Measurements from ENCODE around the gene NOS1.
A peak's percentile ranks its signal among the peaks of the same experiment; 100 is the strongest.
"Not testable (repeated sequence)": the region's sequence is repeated elsewhere in the genome, so short reads cannot be mapped to it uniquely, and the experiment has no call there.

Gene NOS1

DNA sequence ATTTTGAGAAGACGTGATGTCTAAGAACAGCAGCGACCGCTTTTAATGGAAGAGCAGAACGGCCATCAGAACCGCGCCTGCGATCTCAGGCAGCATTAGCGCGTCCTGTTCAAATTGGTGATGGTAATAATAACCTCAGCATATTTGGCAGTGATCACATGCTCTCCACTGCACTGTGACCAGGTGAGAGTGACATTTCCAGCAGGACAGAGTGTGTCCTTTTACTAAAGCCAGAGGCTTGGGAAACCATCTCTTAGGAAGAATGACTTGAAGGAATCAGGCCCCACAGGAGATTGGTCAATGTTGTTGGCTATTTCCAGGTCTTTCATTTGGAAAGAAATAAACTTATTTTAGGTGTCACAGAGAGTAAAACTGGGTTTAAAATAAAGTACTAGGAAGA lies 119.7 kb downstream of the NOS1 start:
- DNase-seq: no peak

DNA sequence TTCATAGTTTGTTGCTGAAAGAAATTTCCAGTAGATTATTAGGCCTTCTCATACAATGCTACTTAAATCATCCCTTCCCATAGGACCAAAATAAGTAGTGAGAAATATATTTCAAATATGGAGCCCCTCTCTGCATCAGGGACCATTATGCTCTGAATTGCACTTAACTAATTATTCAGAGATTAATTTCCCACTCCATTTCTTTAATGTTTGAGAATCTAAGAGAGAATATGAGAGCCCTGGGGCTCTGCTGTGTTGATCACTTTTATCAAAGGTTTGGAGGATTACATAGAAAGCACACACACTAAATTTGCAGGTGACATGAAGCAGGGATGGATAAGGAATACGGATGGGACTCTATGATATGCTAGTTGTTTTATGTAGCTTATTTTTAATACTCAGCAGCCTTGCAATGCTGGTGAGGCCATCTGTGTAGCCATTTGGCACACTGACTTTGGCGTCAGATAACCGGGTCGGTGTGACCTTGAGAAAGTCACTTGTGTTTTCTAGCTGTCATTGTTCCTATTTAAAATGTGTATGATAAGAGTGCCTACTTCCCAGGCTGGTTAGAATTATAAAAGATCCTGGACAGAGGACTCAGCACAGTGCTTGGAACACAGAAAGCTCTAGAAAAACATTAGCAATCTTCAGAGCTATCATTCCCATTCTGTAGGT lies 121.2 kb downstream of the NOS1 start:
- no peak for DNase-seq

DNA sequence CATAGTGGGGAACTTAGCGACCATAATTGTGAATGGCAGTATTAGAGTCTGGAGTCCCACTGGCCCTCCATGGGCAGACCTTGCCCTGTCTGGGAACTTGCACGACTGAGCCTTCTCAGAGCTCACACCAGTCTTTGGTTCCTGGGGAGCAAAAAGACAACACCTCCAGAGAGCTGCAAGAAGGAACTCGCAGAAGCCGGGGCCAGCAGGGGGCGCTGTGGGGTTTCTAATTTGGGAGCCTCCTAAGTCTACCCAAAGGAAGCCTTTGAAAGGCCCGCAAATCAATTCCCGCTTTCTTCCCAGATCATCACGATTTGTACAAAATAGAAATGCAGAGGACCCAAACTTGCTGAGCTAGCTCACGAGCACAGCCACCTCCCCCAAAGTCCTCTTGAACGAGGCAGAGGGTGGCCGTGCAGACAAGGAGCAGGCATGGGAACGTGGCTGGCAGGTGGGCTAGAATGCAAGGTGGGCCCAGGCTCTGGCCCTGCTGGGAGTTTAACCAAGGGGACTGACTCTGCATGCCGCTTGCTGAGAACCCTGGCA lies 124.9 kb downstream of the NOS1 start:
- peak; percentile 69 for DNase-seq

DNA sequence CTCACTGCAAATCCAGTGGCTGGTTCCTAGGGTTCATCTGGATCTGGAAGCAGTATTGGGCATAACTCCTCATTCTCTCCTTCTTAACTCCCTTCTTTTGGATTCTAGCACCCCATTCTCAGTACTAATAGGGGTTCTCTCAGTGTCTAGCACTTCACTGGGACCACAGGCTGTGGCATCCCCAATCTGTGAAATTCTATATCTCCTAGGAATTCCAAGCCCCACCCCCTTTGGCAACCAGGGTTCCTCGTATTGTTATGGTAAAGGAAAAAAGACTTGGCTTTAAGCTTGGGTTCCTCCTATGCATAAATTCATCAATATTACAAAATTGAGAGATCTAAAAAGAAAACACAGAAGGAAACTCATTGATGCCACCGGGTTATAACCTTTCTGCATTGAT lies 126.2 kb downstream of the NOS1 start:
- no peak for DNase-seq

DNA sequence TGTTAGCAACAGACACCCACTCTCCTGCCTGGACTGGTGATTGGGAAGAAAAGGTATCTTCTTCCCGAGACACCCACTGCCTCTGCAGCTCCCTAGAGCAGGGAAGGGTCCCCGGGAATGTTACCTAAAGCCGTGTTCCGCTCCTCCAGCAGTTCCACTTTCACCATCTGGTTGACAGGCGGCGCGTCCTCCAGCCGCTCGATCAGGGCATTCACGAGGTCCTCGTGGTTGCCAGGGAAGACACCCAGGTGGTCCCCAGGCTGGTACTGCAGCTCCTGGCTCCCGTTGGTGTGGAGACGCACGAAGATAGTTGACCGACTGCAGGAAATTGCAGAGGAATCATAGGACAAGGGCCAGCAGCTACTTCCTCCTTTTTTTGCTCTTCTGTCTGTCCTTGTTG lies 127.0 kb downstream of the NOS1 start:
- no peak for DNase-seq

DNA sequence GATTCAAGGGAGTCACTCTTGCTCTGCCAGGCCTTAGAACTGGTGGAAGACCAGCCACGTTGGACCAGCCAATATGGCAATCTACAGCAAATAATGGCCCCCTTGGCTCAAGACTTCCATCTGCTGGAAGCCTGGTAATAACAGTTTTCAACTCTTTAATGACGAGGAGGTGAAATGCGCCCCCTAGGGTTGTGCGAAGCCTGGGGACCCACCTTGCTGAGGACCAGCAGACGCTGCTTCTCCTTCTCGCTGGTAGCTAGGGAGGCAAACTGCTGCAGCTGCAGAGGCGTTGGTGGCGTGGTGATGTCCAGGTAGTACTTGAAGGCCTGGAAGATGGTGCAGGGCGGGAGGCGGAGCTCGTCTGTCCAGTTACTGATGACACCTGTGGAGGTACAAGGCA lies 129.7 kb downstream of the NOS1 start:
- no peak for DNase-seq

DNA sequence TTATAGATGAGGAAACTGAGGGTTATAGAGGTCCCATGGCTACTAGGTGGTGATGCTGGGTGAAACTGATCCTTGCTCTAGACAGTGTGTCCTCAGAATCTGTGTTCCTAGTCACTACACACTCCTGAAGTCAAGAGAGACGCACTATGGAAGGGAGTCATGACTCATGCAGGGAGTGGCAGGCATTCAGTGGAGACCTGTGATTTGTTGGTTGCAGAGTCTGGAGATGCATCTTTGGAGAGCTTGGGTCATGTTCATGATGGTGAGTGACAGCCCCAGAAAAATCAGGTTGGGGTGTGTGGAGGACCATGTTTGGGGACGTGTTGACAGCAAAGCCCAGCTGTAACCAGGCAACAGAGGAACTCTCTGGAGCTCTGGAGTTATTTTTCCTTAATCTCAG lies 133.2 kb downstream of the NOS1 start:
- DNase-seq: no peak

DNA sequence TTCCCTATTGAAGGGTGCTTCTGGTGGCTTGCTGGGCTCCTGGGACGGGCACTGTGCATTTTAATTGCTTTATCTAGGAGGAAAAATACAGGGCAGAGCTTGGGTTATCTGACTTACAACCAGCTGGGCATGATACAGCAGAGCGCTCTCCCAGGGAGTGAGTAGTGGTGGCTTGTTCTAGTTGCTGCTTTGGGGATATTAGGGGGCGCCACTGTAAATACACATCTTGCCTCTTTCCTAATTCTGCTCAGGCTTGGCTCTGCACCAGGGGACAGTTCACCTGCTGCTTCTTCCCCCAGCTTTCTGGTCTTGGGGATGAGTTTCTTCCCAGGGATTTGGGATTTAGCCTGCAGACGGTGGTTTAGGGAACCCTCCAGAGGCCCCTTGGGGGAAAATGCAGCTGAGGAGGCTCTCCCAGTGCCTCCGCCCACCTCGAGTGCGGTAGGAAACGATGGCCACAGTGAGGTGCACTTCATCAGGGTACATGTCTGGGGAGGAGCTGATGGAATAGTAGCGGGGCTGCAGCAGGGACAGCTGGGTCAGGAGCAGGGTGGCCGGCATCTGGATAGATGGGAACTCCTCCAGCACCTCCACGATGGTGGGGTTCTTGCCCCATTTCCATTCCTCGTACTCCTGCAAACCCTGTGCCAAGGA lies 134.3 kb downstream of the NOS1 start:
- no peak for DNase-seq

DNA sequence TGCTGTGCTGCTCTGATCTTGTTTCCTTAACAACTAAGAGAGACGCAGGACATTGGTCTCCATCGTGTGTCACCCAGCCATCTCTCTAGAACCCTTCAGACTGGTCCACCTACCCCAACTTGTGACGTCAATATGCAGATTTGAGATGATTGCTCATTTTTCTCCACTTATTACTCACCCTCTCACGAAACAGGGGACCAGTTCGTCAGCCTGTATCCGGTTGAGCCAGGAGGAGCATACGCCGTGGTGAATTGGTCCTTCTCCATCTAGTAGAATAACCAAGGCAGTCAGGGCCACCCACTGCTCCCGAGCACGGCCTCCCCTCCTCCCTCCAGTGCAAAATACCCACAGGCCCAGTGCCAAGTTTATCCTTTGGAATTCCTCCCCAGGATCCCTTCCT lies 134.9 kb downstream of the NOS1 start:
- no peak for DNase-seq

DNA sequence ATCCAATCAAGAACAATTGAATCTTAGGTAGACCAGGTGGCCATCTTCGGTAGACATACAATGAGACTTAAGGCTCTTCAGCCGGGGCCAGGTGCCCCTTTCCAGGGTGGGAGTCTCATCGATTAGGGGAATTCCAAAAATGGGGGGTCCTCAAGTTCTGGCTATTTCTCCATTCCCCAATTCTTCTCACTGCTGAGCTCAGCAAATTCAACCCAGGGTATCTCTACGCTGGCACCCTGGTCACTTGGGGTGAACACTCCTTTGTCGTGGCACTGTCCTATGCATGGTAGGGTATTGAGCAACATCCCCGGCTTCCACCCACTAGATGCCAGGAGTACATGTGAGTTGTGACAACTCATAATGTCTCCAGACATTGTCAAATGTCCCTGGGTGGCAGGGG lies 136.2 kb downstream of the NOS1 start:
- no peak for DNase-seq

DNA sequence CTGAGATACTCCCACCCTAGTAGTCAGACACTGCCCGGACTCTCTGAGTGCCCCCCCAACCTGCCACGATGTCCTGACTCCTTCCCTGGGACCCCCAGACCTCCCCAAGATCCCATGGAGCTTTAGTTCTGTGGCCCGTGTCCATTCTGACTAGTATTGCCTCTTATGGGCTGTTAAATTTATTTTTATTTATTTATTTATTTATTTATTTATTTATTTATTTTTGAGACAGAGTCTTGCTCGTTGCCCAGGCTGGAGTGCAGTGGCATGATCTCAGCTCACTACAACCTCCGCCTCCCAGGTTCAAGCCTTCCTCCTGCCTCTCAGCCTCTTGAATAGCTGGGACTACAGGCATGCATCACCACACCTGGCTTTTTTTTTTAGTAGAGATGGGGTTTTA lies 140.5 kb downstream of the NOS1 start:
- not testable (repeated sequence) for DNase-seq

DNA sequence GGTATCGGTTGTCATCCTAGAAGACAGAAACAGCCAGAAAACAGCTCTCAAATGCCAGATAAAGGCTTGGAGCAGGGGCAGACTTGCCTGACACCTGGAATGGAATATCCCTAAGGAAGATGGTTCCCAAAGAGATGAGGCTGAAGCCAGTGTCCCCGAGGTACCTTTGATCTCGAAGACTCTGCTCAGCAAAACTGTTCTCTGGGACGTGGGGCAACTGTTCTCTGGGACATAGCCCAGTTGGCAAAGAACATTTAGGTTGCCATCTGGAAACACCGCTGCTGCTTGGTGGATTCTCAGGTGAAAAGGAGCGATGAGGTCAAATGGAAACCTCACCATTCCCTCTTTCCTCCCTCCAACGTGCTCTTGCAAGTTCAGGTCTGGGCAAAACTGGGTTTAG lies 143.3 kb downstream of the NOS1 start:
- DNase-seq: no peak

DNA sequence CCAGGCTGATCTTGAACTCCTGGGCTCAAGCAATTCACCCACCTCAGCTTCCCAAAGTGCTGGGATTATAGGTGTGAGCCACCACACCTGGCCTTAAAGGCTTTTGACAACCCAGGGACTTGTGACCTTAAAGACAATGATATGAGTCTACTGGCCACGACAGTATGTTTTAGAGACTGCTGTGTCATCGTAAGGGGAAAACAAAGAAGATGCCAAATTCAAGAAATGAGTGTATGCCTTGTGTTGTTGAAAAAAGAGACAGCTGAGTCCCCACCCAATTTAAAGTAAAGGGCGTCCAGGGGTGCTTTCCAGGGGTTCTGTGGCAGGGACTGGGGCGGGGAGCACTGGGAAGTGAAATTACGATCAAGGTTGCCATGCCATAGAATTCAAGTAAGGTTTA lies 144.7 kb downstream of the NOS1 start:
- no peak for DNase-seq

DNA sequence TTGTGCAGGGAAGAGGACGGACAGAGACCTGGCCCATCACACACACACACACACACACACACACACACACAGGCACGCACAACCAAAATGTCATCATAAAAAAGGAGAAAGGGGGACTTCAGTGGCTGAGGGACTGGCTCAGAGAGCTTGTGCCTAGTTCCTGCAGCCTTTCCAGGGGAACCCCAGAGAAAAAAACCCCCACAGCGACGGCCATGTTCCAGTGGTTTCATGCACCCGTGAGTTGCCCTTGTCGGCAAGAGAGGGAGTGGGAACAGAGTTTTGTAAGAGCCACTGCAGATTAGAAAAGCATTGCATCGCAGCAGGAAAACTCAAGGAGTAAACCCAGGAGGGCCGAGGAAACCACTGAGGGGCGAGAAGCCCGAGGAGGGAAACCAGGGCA lies 146.6 kb downstream of the NOS1 start:
- no peak for DNase-seq

DNA sequence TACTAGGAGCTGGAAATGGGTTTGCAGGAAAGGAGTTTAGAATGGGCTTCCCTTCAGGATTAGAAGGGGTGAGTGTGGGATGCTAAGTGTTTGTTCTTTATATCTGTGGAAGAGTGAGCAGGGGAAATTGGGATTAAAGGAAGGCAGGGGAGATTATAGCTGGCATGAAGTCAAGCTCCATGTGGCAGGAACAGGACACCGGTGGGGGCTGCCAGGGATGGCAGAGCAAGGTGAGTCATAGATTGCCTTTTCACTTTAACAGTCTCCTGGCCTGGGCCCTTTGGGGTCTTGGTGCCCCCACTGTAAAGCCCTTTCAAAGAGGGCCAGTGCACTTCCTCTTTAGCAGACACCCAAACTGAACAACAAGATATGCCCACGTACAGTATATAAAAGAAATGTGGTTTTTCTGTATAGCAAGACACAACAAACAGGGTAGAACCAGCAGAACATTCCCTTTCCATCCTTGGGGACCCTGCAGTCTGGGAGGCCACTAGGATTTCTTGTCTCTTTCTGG lies 148.1 kb downstream of the NOS1 start:
- no peak for DNase-seq

DNA sequence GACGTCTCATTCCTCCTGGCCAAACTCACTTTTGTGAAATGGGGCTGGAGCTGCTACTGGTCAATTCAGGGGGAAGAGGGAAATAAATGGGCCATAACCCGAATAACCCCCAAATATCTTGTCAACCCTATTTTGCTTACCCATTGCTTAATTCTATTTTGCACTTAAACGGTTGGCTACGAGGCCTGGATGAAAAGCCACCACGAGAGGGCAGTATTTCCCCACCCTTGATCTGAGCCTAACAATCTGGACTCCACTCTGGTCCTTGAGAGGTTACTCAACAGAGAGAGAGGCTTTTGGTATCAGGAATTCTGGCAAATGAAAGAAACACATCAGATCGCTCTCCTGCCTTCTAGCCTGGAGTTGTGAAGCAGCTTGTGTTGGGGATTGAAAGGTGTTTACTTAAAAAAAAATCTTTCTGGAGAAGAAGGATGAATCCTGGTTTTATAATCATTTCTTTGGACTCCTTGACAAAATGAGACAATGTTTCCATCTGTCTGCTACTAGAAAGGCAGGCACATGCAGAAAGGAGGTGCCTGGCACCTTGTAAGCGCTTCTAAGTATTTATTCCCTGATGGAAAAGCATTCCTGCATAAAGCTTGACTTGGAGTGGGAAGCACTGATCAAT lies 148.7 kb downstream of the NOS1 start:
- DNase-seq: peak; percentile 63

DNA sequence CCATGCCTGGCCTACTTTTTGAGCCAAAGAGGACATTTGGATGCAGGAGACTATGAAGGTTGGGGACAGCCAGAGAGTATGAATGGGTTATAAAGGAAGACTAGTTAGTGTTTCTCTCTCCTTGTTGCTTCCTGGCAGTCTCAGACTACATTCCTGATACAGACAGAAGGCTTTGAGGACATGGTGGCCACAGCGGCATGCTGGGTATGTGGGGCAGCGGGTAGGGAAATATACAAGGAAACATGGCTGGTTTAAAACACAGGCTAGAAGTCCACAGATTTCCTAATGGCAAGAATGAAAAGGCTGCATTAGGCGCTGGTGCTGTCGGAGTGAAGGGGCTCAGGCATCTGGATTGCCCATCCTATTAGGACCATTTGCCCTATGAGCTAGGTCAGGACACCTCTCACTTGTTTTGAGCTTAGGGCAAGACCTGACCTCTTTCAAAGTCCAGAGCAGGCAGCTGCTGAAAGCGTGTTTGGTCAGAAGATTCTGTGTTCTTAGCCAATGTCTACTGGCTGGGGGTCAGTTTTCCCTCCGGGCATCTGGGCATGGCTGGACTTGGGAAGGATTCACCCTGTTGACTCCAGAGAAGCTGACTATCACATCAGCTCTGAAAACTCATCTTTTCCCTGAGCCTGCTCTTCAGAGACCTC lies 151.0 kb downstream of the NOS1 start:
- DNase-seq: no peak

DNA sequence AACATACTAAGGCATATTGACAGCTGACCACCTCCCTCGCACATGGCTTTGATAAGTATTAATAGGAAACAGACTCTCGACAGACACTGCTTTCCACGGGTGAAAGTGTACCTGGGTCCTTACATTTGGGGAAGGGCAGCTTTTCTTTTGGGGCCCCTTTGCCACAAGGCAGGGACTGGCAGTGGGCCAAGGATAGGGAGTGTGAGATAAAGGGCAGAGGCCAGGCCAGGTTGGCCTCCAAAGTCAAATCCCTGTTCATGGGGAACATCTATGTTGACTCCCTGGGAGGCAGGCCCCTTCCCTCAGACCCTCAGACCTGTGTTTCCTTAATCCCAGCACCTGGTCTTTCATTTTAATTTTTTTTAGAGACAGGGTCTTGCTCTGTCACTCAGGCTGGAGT lies 151.8 kb downstream of the NOS1 start:
- no peak for DNase-seq

DNA sequence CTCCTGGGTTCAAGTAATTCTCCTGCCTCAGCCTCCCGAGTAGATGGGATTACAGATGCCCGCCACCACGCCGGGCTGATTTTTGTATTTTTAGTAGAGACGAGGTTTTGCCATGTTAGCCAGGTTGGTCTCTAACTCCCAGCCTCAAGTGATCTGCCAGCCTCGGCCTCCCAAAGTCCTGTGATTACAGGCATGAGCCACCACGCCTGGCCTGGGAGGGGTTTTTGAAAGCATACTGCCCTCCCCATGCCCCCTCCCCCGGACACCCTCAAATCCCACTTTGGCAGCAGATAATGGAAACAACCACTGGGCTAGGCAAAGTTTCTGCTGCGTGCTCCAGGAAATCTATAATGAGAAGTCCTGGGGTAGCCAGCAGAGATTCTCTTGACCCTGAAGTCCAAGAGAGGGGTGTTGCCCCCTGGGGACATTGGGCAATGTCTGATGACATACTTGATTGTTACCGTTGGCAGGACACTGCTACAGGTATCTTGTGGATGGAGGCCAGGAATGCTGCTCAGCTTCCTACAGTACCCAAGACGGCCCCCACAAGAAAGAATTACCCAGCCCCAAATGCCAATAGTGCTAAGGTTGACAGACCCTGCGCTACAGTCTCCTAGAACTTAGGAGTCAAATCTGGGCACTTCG lies 152.5 kb downstream of the NOS1 start:
- no peak for DNase-seq

DNA sequence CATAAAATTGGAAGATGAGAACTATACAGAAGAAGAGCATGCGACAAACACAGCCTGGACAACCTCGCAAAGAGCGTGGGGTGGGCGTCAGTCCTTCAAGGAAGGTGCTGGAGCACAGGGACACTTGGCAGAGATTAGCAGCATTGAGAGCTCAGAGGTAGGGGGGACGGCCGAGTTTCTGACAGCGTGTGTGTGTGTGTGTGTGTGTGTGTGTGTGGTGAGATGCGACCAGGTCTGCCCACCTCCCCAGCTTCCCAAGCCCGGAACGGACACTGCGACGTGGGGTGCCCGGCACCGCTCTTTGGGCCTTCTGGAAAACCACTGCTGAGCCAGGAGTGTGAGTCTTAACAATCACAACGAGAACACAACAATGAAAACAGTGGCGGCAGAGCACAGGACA lies 153.2 kb downstream of the NOS1 start:
- no peak for DNase-seq

DNA sequence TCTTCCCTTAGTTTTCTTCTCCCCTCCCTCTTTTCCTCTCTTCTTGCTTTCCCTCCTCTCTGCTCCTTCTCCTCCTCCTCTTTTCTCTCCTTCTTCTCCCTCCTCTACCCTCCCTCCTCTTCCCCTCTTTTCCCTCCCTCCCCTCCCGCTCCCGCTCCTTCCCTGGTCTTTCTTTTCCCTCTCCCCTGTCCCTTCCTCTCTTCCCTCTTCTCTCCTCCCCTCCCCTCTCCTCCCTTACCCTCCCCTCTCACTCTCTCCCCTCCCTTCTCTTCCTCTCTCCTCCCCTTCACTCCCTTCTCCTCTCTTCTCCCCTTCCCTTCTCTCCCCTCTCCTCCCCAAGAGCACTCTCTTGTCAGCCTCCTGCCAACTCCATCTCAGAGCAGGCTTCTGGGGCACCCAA lies 153.8 kb downstream of the NOS1 start:
- DNase-seq: no peak

DNA sequence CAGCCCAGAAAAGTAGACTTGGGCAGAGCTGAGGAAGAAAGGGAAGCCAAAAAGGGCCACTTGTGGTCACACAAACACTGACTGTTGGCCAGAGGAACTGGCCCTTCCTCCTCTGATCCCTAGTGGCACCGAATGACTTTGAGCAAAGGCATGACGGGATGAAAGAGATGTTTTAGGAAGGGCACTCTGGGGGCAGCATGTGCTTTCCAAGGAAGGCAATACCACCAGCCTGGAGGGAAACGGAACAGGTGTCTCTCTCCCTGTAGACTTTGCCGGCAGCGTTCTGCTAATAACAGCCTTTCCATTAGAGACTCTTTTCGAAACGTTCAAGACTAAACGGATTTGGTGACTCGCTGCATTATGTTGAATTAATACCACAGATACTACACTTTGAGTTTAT lies 158.9 kb downstream of the NOS1 start:
- DNase-seq: no peak

DNA sequence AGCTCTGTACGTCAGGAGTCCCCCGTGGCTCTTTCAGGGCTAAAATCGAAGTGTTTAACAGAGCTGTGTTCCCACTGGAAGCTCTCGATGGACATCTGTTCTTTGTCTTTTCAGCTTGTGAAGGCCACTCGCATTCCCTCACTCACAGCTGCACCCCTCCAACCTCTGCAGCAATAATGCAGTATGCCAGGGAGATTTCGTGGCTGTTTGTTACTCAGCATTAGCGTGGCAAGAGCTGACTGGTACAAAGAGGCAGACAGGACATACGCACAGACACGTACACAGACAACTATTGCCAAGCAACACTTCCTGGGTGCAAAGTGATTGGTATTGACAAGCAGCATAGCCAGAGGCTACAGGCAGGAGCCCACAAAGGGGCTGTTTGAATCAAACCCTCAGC lies 159.4 kb downstream of the NOS1 start:
- DNase-seq: no peak

Data from activated naive CD4-positive, alpha-beta T cell treated with anti-CD3 and anti-CD28 coated beads, Interleukin-2, amount 50 U/mL, for 16 hours (primary cell).